NB4 (cell line): Measurements from ENCODE around the gene CDCA7L.

Source experiments
- DNase-seq: peaks from one replicate; pipeline ENCODE4 v3.0.0; 2010; ENCODE audit warnings: low read depth
- H3K4me3 ChIP-seq: one replicate; pipeline ENCODE4 v1.5.1; 2011; ENCODE audit warnings: mild to moderate bottlenecking, low read depth, low read length, moderate library complexity
- MAX ChIP-seq: IDR thresholded peaks from 2 replicates; pipeline ENCODE4 v1.6.1; 2011; ENCODE audit warnings: low read depth, low read length
- MYC ChIP-seq: IDR thresholded peaks from 2 replicates; pipeline ENCODE4 v1.6.1; 2011; ENCODE audit warnings: low read depth, low read length
- POLR2A ChIP-seq: IDR thresholded peaks from 2 replicates; pipeline ENCODE4 v1.6.1; 2011; ENCODE audit warnings: mild to moderate bottlenecking; ENCODE audit not compliant: insufficient read length; ENCODE audit errors: extremely low read depth
- TF ChIP-seq, protein P1 (sequence below): IDR thresholded peaks from one replicate; pipeline ENCODE4 v1.5.1; 2012; ENCODE audit warnings: low read depth, low read length

Gene CDCA7L

DNA sequence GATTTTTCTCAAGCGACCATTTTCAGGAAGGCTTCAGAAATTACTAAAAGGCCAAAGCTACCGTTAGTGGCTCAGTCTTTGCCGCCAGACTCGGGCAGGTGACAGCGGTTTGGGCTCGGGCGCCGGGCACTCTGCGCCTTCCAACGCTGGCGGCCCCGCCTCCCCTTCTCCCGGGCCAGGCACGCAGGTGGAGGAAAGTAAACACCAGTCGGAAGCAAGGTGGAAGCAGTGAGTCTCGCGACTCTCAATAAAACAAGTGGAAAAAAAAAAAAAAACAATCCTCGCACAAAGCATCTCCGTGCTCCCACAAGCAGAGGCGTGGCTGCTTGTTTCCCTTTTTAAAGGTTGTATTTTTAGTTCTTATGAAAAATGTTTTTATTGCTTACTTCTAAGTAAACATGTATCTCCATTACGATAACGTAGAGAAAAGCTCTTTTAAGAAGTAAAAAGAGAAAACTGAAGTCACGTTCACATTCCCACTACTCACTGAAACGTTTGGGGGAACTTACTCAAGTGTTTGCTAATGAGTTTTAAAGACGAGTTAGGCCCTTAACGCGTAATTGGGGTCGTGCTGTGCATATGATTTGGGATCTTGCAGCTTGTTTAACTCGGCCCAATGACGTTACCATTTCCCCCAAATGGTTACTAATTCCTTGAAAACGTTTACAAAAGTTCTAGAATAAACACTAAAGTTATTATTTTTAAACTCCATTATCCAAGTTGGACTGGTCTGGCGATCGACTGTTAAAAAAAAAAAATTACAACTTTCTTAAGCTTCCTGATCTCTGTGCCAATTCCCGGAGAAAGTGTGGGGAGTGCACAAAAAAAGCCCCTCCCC is 864 bp downstream of the CDCA7L start:
- DNase-seq = peak; percentile 75
- no peak for TF ChIP-seq MYC
- TF ChIP-seq MAX = peak; percentile 10; the same call in 1 of the 2 replicates
- peak overlapping the region; percentile 93 for H3K4me3 ChIP-seq

DNA sequence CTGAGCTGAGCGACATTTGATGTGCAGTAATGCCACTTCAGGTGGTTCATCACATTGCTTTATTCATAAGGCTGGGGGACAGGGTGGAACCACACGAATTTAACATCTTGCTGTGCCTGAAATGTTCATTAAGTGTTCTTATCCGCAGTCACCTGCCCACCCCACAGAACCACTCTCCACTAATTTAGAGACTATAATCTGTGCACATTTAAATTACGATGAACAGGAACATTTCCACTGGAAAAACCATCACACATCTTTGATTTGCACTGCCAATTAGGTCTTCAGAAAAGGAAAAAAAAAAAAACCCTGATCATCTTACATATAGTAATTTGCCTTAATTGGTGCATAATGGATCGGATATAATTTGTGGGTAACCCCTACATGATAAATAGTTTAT is 2.3 kb downstream of the CDCA7L start:
- DNase-seq = no peak
- H3K4me3 ChIP-seq = peak overlapping the region; percentile 93
- TF ChIP-seq, protein P1, sequence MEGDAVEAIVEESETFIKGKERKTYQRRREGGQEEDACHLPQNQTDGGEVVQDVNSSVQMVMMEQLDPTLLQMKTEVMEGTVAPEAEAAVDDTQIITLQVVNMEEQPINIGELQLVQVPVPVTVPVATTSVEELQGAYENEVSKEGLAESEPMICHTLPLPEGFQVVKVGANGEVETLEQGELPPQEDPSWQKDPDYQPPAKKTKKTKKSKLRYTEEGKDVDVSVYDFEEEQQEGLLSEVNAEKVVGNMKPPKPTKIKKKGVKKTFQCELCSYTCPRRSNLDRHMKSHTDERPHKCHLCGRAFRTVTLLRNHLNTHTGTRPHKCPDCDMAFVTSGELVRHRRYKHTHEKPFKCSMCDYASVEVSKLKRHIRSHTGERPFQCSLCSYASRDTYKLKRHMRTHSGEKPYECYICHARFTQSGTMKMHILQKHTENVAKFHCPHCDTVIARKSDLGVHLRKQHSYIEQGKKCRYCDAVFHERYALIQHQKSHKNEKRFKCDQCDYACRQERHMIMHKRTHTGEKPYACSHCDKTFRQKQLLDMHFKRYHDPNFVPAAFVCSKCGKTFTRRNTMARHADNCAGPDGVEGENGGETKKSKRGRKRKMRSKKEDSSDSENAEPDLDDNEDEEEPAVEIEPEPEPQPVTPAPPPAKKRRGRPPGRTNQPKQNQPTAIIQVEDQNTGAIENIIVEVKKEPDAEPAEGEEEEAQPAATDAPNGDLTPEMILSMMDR = no peak
- TF ChIP-seq MYC (no peak), POLR2A (no peak), MAX (no peak)

- peak overlapping the region; percentile 93 for H3K4me3 ChIP-seq
- DNase-seq = peak; percentile 18
Measured at GRCh38 chr7:21942955-21943354, 2.7 kb downstream of the CDCA7L start.

GRCh38 chr7:21941611-21942141 is 4.0 kb downstream of the CDCA7L start:
- DNase-seq = peak; percentile 78
- H3K4me3 ChIP-seq = peak overlapping the region; percentile 32
- TF ChIP-seq MAX = peak; percentile 49; the same call in 1 of the 2 replicates
- no peak for TF ChIP-seq MYC

More at GRCh38 chr7:21942955-21943354, 2.7 kb downstream of the CDCA7L start:
- TF ChIP-seq MAX (no peak), MYC (no peak), POLR2A (no peak)
- TF ChIP-seq, protein P1 = no peak

GRCh38 chr7:21939858-21940372 is 5.8 kb downstream of the CDCA7L start:
- H3K4me3 ChIP-seq = no peak overlapping the region
- no peak for DNase-seq
- TF ChIP-seq MYC = no peak
- no peak for TF ChIP-seq MAX
- TF ChIP-seq POLR2A = no peak
- TF ChIP-seq, protein P1 = no peak

DNA sequence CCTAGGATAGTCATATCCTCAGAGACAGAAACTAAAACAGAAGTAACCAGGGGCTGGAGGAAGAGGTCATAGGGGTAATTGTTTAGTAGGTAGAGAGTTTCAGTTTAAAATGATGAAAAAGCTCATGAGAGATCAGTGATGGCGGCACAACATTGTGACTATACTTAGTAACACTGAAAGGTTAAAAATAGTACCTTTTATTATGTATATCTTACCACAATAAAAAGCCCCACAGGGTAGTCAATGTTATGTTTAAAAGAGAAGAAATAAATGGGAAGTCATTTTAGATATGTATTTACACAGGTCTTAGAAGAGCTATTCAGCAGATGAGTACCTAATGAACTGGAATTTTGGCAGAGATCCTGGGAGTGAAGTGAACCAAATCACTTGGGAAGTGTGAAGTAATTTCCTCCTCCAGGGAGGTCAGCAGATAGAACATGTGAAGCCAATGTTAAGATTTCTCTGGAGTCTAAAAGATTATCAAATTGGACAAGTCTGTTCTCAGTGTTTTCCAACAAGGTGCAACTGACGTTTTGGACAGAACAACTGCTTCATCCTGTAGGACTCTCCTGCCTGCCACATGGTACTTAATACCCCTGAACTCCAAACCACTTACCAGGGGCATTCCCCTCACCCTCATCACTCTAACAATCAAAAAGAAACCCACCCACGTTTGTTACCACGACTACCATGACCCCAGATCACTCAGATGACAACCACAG is 6.4 kb downstream of the CDCA7L start:
- DNase-seq = no peak
- TF ChIP-seq MYC (no peak), POLR2A (no peak), MAX (no peak)
- TF ChIP-seq, protein P1 = no peak
- H3K4me3 ChIP-seq = no peak overlapping the region
